IMR-90 (cell line): ENCODE measurements around the gene RHOT1. TPM values are rescaled to one million over a fixed set of nuclear protein-coding genes. Genes with fewer than 3 reads are reported as not detected.

Experiments used
- ATAC-seq: fragments of 200-7000 bp; cut with Tn5 transposase; 2 replicates; pipeline ENCODE4 v1.9.1; 2020; ENCODE audit warnings: low read depth, mild to moderate bottlenecking, moderate library complexity
- BruUV-seq: library from RNA; stranded (reverse); fragments of 400-500 nt; replicated peaks from 2 replicates; lab custom pipeline; 2021; lab: Mats Ljungman, UMichigan
- CTCF ChIA-PET: fragments of 300-600 bp; formaldehyde crosslinking; extraction: SDS; loops from one replicate; lab custom pipeline; 2021; ENCODE audit warnings: antibody characterized with exemption; lab: Yijun Ruan, JAX
- POLR2A ChIA-PET: fragments of 300-600 bp; sonication (Branson Sonifier 250); formaldehyde crosslinking; loops from one replicate; lab custom pipeline; 2022; ENCODE audit warnings: antibody characterized with exemption; ENCODE audit not compliant: unreplicated experiment; lab: Charles Lee
- DNase-seq: peaks from one replicate; pipeline ENCODE4 v3.0.0; 2013
- H2AFZ ChIP-seq: replicated peaks from 2 replicates; pipeline ENCODE3; 2013; ENCODE audit warnings: low read length, mild to moderate bottlenecking; ENCODE audit not compliant: poor library complexity
- H2AK5ac ChIP-seq: 2 replicates; pipeline ENCODE4 v1.6.1; 2013; ENCODE audit warnings: low read depth, low read length, inconsistent platforms
- H2AK9ac ChIP-seq: replicated peaks from 2 replicates; pipeline ENCODE3; 2013; ENCODE audit warnings: mild to moderate bottlenecking, low read depth, low read length, moderate library complexity; ENCODE audit not compliant: poor library complexity
- H2BK120ac ChIP-seq: 2 replicates; pipeline ENCODE4 v1.6.1; 2013; ENCODE audit warnings: low read depth, low read length, inconsistent platforms
- H2BK15ac ChIP-seq: 3 replicates; pipeline ENCODE4 v1.6.1; 2013; ENCODE audit warnings: low read depth, low read length, inconsistent platforms
- H2BK20ac ChIP-seq: 2 replicates; pipeline ENCODE4 v1.6.1; 2013; ENCODE audit warnings: low read depth, mild to moderate bottlenecking, inconsistent platforms, low read length, moderate library complexity
- H2BK5ac ChIP-seq: 2 replicates; pipeline ENCODE4 v1.6.1; 2013; ENCODE audit warnings: mild to moderate bottlenecking, low read depth, low read length, inconsistent platforms; ENCODE audit not compliant: poor library complexity, severe bottlenecking
- H3K14ac ChIP-seq: replicated peaks from 2 replicates; pipeline ENCODE4 v1.6.1; 2013; ENCODE audit warnings: low read depth, low read length, inconsistent platforms
- H3K18ac ChIP-seq: 2 replicates; pipeline ENCODE4 v1.6.1; 2013; ENCODE audit warnings: low read depth, low read length, control low read depth
- H3K23ac ChIP-seq: 2 replicates; pipeline ENCODE4 v1.6.1; 2013; ENCODE audit warnings: low read depth, low read length, inconsistent platforms
- H3K27ac ChIP-seq: 2 replicates; pipeline ENCODE4 v1.5.1; 2013; ENCODE audit warnings: mild to moderate bottlenecking, control low read depth, low read length; ENCODE audit not compliant: insufficient read depth
- H3K27me3 ChIP-seq: 2 replicates; pipeline ENCODE4 v1.6.1; 2013; ENCODE audit warnings: low read length; ENCODE audit not compliant: control insufficient read depth, insufficient read depth
- H3K36me3 ChIP-seq: 2 replicates; pipeline ENCODE4 v1.6.1; 2013; ENCODE audit warnings: low read length, mixed read lengths; ENCODE audit not compliant: control insufficient read depth, insufficient read depth
- H3K4ac ChIP-seq: 2 replicates; pipeline ENCODE4 v1.6.1; 2013; ENCODE audit warnings: low read depth, low read length, inconsistent platforms
- H3K4me1 ChIP-seq: 2 replicates; pipeline ENCODE4 v1.6.1; 2013; ENCODE audit warnings: low read length, mixed read lengths; ENCODE audit not compliant: control insufficient read depth, insufficient read depth
- H3K4me2 ChIP-seq: 2 replicates; pipeline ENCODE4 v1.6.1; 2013; ENCODE audit warnings: low read depth, mild to moderate bottlenecking, control low read depth, low read length, moderate library complexity
- H3K4me3 ChIP-seq: 2 replicates; pipeline ENCODE4 v1.5.1; 2013; ENCODE audit warnings: low read depth, mild to moderate bottlenecking, control low read depth, low read length, moderate library complexity; ENCODE audit not compliant: insufficient read depth
- H3K56ac ChIP-seq: 2 replicates; pipeline ENCODE4 v1.6.1; 2013; ENCODE audit warnings: low read length, inconsistent platforms; ENCODE audit not compliant: insufficient read depth; ENCODE audit errors: extremely low read depth
- H3K79me1 ChIP-seq, 2 experiments: 2 replicates each; pipeline ENCODE4 v1.6.1; 2013; ENCODE audit warnings: low read length in 2 of 2, inconsistent platforms in 1 of 2, low read depth in 1 of 2
- H3K9ac ChIP-seq: 2 replicates; pipeline ENCODE4 v1.6.1; 2013; ENCODE audit warnings: low read depth, low read length, control low read depth
- H3K9me1 ChIP-seq: 2 replicates; pipeline ENCODE4 v1.6.1; 2013; ENCODE audit warnings: low read length, inconsistent platforms; ENCODE audit not compliant: insufficient read depth
- H3K9me3 ChIP-seq: 2 replicates; pipeline ENCODE4 v1.6.1; 2013; ENCODE audit warnings: low read length; ENCODE audit not compliant: control insufficient read depth, insufficient read depth
- H4K20me1 ChIP-seq: 2 replicates; pipeline ENCODE4 v1.6.1; 2013; ENCODE audit warnings: low read length, inconsistent platforms; ENCODE audit not compliant: insufficient read depth
- H4K5ac ChIP-seq: 2 replicates; pipeline ENCODE4 v1.6.1; 2013; ENCODE audit warnings: mild to moderate bottlenecking, low read depth, low read length, control low read depth
- H4K8ac ChIP-seq, 2 experiments: 2 replicates each; pipeline ENCODE4 v1.6.1; 2013; ENCODE audit warnings: low read depth in 2 of 2, low read length in 2 of 2, control low read depth in 1 of 2, inconsistent platforms in 1 of 2
- H4K91ac ChIP-seq: 2 replicates; pipeline ENCODE4 v1.6.1; 2013; ENCODE audit warnings: low read depth, low read length, inconsistent platforms; ENCODE audit not compliant: insufficient read depth
- BHLHE40 ChIP-seq: fragments of 150-350 bp; IDR thresholded peaks from 2 replicates; pipeline ENCODE4 v1.6.1; 2016; ENCODE audit warnings: mild to moderate bottlenecking, low read depth, low read length
- CEBPB ChIP-seq: IDR thresholded peaks from 2 replicates; pipeline ENCODE4 v1.6.1; 2012; ENCODE audit warnings: low read depth, low read length, improper control_type of control experiment
- CHD1 ChIP-seq: IDR thresholded peaks from 2 replicates; pipeline ENCODE4 v1.6.1; 2012; ENCODE audit warnings: low read depth, low read length, improper control_type of control experiment
- FOS ChIP-seq: fragments of 150-350 bp; IDR thresholded peaks from 2 replicates; pipeline ENCODE4 v1.6.1; 2016; ENCODE audit warnings: low read depth, low read length
- MAFK ChIP-seq: IDR thresholded peaks from 2 replicates; pipeline ENCODE4 v1.6.1; 2012; ENCODE audit warnings: low read depth, low read length, improper control_type of control experiment
- MAZ ChIP-seq: IDR thresholded peaks from 2 replicates; pipeline ENCODE4 v1.6.1; 2012; ENCODE audit warnings: low read depth, mild to moderate bottlenecking, low read length, improper control_type of control experiment, moderate library complexity, borderline replicate concordance
- NFE2L2 ChIP-seq: fragments of 150-350 bp; IDR thresholded peaks from 2 replicates; pipeline ENCODE4 v1.6.1; 2016; ENCODE audit warnings: low read depth, mild to moderate bottlenecking, low read length
- POLR2A ChIP-seq: IDR thresholded peaks from 2 replicates; pipeline ENCODE4 v1.6.1; 2012; ENCODE audit warnings: mild to moderate bottlenecking, low read depth, low read length
- RFX5 ChIP-seq: IDR thresholded peaks from 2 replicates; pipeline ENCODE4 v1.8.0; 2012; ENCODE audit warnings: low read depth, mild to moderate bottlenecking, low read length, moderate library complexity
- SMC3 ChIP-seq: fragments of 150-350 bp; IDR thresholded peaks from 2 replicates; pipeline ENCODE4 v1.6.1; 2016; ENCODE audit warnings: low read depth, mild to moderate bottlenecking, antibody characterized with exemption, low read length, moderate library complexity
- USF2 ChIP-seq: fragments of 150-350 bp; IDR thresholded peaks from 2 replicates; pipeline ENCODE4 v1.6.1; 2017; ENCODE audit warnings: mild to moderate bottlenecking, antibody characterized with exemption, low read length, low read depth
- WGBS, 2 experiments: methylation state at CpG; one replicate each; pipeline versions ENCODE4 v1.1.5 to v1.1.7; 2013; ENCODE audit warnings: missing lambda C conversion rate in 2 of 2; ENCODE audit not compliant: insufficient read length in 1 of 2; ENCODE audit errors: extremely low coverage in 2 of 2; 5-methylcytosine and 5-hydroxymethylcytosine counted together
- dilution Hi-C: fragments of 300-500 bp; cut with HindIII; formaldehyde crosslinking; loops from one replicate; pipeline ENCODE4 v1.14.3; 2018; ENCODE audit warnings: low sequenced_read_pairs; ENCODE audit not compliant: unreplicated experiment
- in situ Hi-C: fragments of 300-500 bp; cut with MboI; formaldehyde crosslinking; loops from 3 replicates; pipeline ENCODE4 v1.14.3; 2019; ENCODE audit warnings: low sequenced_read_pairs, inconsistent platforms, mixed read lengths
- intact Hi-C: fragments of 100-400 bp; cut with micrococcal nuclease; formaldehyde crosslinking; loops from 2 replicates; pipeline ENCODE4 v1.10.0; 2022
- polyA plus RNA-seq, 3 experiments: library from polyadenylated mRNA; depleted of rRNA; stranded (reverse); fragments of >200 nt; gene quantifications; 2 replicates each; pipeline ENCODE4 v1.2.3, GENCODE V29; 2012; ENCODE audit warnings: low replicate concordance in 1 of 3
- total RNA-seq: library from RNA; depleted of rRNA; stranded (reverse); fragments of >200 nt; gene quantifications from 2 replicates; pipeline ENCODE4 v1.2.3, GENCODE V29; 2012
- TF ChIP-seq, protein P1 (sequence below): conservative IDR thresholded peaks from 2 replicates; pipeline ENCODE4 v1.5.1; 2012; ENCODE audit warnings: mild to moderate bottlenecking, low read depth, low read length, improper control_type of control experiment
- TF ChIP-seq, protein P2 (sequence below): fragments of 150-350 bp; IDR thresholded peaks from 2 replicates; pipeline ENCODE4 v1.6.1; 2016; ENCODE audit warnings: low read depth, mild to moderate bottlenecking, low read length, moderate library complexity, borderline replicate concordance

The RHOT1 gene
- total and polyA plus RNA-seq, 2 of the 4 experiments (the other 2 are of a cell fraction), result 27.4 to 27.6 TPM

GRCh38 chr17:32274101-32274500, 131.8 kb downstream of the RHOT1 start:
- H3K4me2 ChIP-seq, result no peak overlapping the region
- H3K27ac ChIP-seq, result no peak overlapping the region
- H3K56ac ChIP-seq, result no peak overlapping the region
- H2AK5ac ChIP-seq, result no peak overlapping the region
- CTCF ChIA-PET, result no interaction called here
- H4K8ac ChIP-seq, result no peak overlapping the region
- peaks cover 24% of the 10 kb centered on the region for H3K27me3 ChIP-seq
- in situ Hi-C loops (no loop called here), dilution Hi-C loops (no loop called here), intact Hi-C loops (no loop called here)
- H3K4ac ChIP-seq, result no peak overlapping the region
- no peak overlapping the region for H4K91ac ChIP-seq
- H4K20me1 ChIP-seq, result peaks cover 3% of the 10 kb centered on the region
- TF ChIP-seq CHD1 (no peak), CEBPB (no peak), SMC3 (no peak), FOS (no peak), POLR2A (no peak), NFE2L2 (no peak), BHLHE40 (no peak), MAZ (no peak), RFX5 (no peak), MAFK (no peak), USF2 (no peak)
- TF ChIP-seq, protein P1, sequence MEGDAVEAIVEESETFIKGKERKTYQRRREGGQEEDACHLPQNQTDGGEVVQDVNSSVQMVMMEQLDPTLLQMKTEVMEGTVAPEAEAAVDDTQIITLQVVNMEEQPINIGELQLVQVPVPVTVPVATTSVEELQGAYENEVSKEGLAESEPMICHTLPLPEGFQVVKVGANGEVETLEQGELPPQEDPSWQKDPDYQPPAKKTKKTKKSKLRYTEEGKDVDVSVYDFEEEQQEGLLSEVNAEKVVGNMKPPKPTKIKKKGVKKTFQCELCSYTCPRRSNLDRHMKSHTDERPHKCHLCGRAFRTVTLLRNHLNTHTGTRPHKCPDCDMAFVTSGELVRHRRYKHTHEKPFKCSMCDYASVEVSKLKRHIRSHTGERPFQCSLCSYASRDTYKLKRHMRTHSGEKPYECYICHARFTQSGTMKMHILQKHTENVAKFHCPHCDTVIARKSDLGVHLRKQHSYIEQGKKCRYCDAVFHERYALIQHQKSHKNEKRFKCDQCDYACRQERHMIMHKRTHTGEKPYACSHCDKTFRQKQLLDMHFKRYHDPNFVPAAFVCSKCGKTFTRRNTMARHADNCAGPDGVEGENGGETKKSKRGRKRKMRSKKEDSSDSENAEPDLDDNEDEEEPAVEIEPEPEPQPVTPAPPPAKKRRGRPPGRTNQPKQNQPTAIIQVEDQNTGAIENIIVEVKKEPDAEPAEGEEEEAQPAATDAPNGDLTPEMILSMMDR, result no peak
- TF ChIP-seq, protein P2, sequence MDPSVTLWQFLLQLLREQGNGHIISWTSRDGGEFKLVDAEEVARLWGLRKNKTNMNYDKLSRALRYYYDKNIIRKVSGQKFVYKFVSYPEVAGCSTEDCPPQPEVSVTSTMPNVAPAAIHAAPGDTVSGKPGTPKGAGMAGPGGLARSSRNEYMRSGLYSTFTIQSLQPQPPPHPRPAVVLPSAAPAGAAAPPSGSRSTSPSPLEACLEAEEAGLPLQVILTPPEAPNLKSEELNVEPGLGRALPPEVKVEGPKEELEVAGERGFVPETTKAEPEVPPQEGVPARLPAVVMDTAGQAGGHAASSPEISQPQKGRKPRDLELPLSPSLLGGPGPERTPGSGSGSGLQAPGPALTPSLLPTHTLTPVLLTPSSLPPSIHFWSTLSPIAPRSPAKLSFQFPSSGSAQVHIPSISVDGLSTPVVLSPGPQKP, result no peak
- DNase-seq, result no peak
- POLR2A ChIA-PET, result no interaction called here
- H2BK120ac ChIP-seq, result no peak overlapping the region
- no peak overlapping the region for H2AFZ ChIP-seq
- H3K18ac ChIP-seq, result no peak overlapping the region
- no peak for ATAC-seq
- no peak overlapping the region for H3K4me3 ChIP-seq
- H3K9ac ChIP-seq, result no peak overlapping the region
- WGBS, 2 experiments, result no CpG with 5 or more reads among the region's 5 CpGs
- no peak overlapping the region for H2AK9ac ChIP-seq
- H3K14ac ChIP-seq, result no peak overlapping the region
- BruUV-seq, result no TSS peak
- no peaks in the 10 kb centered on the region for H3K9me3 ChIP-seq
- no peaks in the 10 kb centered on the region for H3K79me1 ChIP-seq
- no peak overlapping the region for H2BK5ac ChIP-seq
- H2BK20ac ChIP-seq, result no peak overlapping the region
- H3K23ac ChIP-seq, result no peak overlapping the region; the same call in 1 of the 2 replicates
- H3K9me1 ChIP-seq, result peaks cover 7% of the 10 kb centered on the region; the same call in 1 of the 2 replicates
- no peak overlapping the region for H4K5ac ChIP-seq
- no peaks in the 10 kb centered on the region for H3K36me3 ChIP-seq
- no peak overlapping the region for H2BK15ac ChIP-seq
- H3K4me1 ChIP-seq, result peaks cover 7% of the 10 kb centered on the region
